Activated naive CD4-positive, alpha-beta T cell treated with anti-CD3 and anti-CD28 coated beads, Interleukin-2, amount 50 U/mL, for 24 hours (primary cell): Measurements from ENCODE around the gene PCDHGB6.
"Not testable (repeated sequence)": the region's sequence is repeated elsewhere in the genome, so short reads cannot be mapped to it uniquely, and the experiment has no call there.

Experiments
- H3K27ac Mint-ChIP-seq: one replicate; pipeline ENCODE4 v1.8.0; 2021; ENCODE audit warnings: mild to moderate bottlenecking, mixed read lengths
- H3K27me3 Mint-ChIP-seq: one replicate; pipeline ENCODE4 v1.8.0; 2021; ENCODE audit warnings: mixed read lengths
- H3K36me3 Mint-ChIP-seq: one replicate; pipeline ENCODE4 v1.8.0; 2021; ENCODE audit warnings: mixed read lengths
- H3K4me1 Mint-ChIP-seq: one replicate; pipeline ENCODE4 v1.8.0; 2021; ENCODE audit warnings: mixed read lengths
- H3K4me3 Mint-ChIP-seq: one replicate; pipeline ENCODE4 v1.8.0; 2021; ENCODE audit warnings: mild to moderate bottlenecking, mixed read lengths
- H3K9me3 Mint-ChIP-seq: one replicate; pipeline ENCODE4 v1.8.0; 2021; ENCODE audit warnings: mixed read lengths

PCDHGB6 gene

GRCh38 chr5:141382469-141383294 is 25.1 kb upstream of the PCDHGB6 start, which contains the start of gene PCDHGA7:
PCDHGA7 (plus strand) TSS chr5:141382742; CDS start chr5:141382900, 158 bp downstream.
- H3K4me1 Mint-ChIP-seq, result no peaks in the 10 kb centered on the region
- H3K9me3 Mint-ChIP-seq, result peaks cover 21% of the 10 kb centered on the region
- peaks cover 18% of the 10 kb centered on the region for H3K36me3 Mint-ChIP-seq
- H3K27me3 Mint-ChIP-seq, result peaks cover 59% of the 10 kb centered on the region
- H3K27ac Mint-ChIP-seq, result no peak within 1 kb of the TSS
- H3K4me3 Mint-ChIP-seq, result peak within 1 kb of the TSS; percentile 70

DNA sequence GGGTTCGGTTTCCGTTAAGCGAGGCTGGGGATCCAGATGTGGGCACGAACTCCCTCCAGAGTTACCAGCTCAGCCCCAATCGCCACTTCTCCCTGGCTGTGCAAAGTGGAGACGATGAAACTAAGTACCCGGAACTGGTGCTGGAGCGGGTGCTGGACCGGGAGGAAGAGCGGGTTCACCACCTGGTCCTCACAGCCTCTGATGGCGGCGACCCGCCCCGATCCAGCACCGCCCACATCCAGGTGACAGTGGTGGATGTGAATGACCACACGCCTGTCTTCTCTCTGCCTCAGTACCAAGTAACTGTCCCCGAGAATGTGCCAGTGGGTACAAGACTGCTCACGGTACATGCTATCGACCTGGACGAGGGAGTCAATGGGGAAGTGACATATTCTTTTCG is 24.5 kb upstream of the PCDHGB6 start:
- Mint-ChIP-seq H3K27me3 (peaks cover 61% of the 10 kb centered on the region), H3K4me3 (peak overlapping the region; percentile 70), H3K27ac (no peak overlapping the region), H3K4me1 (peaks cover under 1% of the 10 kb centered on the region), H3K9me3 (peaks cover 22% of the 10 kb centered on the region), H3K36me3 (peaks cover 19% of the 10 kb centered on the region)

GRCh38 chr5:141384471-141385267 is 23.2 kb upstream of the PCDHGB6 start:
- H3K36me3 Mint-ChIP-seq, result peaks cover 23% of the 10 kb centered on the region
- H3K27me3 Mint-ChIP-seq, result peaks cover 63% of the 10 kb centered on the region
- H3K27ac Mint-ChIP-seq, result no peak overlapping the region
- H3K9me3 Mint-ChIP-seq, result peaks cover 31% of the 10 kb centered on the region
- H3K4me1 Mint-ChIP-seq, result peaks cover 3% of the 10 kb centered on the region
- no peak overlapping the region for H3K4me3 Mint-ChIP-seq

- H3K4me1 Mint-ChIP-seq, H3K27ac Mint-ChIP-seq: not testable (repeated sequence)
- Mint-ChIP-seq H3K9me3 (peaks cover 40% of the 10 kb centered on the region), H3K4me3 (peak within 1 kb of the TSS; percentile 11), H3K36me3 (peaks cover 27% of the 10 kb centered on the region), H3K27me3 (peaks cover 63% of the 10 kb centered on the region)
Observed at GRCh38 chr5:141387557-141388311, 20.1 kb upstream of the PCDHGB6 start, which contains the start of gene PCDHGB4. PCDHGB4 (plus strand) TSS chr5:141387698; CDS start chr5:141387885, 187 bp downstream.

DNA sequence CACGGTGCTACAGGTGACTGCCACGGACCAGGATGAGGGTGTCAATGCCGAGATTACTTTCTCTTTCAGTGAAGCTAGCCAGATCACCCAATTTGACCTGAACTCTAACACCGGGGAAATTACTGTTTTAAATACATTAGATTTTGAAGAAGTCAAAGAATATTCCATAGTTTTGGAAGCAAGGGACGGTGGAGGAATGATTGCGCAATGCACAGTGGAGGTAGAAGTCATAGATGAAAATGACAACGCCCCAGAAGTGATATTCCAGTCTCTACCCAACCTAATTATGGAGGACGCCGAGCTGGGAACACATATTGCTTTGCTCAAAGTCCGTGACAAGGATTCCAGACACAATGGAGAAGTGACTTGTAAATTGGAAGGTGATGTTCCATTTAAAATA is 19.2 kb upstream of the PCDHGB6 start:
- H3K4me1 Mint-ChIP-seq, result peaks cover 3% of the 10 kb centered on the region
- peaks cover 40% of the 10 kb centered on the region for H3K9me3 Mint-ChIP-seq
- H3K27me3 Mint-ChIP-seq, result peaks cover 64% of the 10 kb centered on the region
- H3K27ac Mint-ChIP-seq, result no peak overlapping the region
- peaks cover 29% of the 10 kb centered on the region for H3K36me3 Mint-ChIP-seq
- H3K4me3 Mint-ChIP-seq, result no peak overlapping the region

GRCh38 chr5:141389153-141390042 is 18.4 kb upstream of the PCDHGB6 start:
- H3K9me3 Mint-ChIP-seq, result peaks cover 42% of the 10 kb centered on the region
- no peak overlapping the region for H3K27ac Mint-ChIP-seq
- peaks cover 3% of the 10 kb centered on the region for H3K4me1 Mint-ChIP-seq
- peaks cover 28% of the 10 kb centered on the region for H3K36me3 Mint-ChIP-seq
- H3K27me3 Mint-ChIP-seq, result peaks cover 64% of the 10 kb centered on the region
- H3K4me3 Mint-ChIP-seq, result no peak overlapping the region

DNA sequence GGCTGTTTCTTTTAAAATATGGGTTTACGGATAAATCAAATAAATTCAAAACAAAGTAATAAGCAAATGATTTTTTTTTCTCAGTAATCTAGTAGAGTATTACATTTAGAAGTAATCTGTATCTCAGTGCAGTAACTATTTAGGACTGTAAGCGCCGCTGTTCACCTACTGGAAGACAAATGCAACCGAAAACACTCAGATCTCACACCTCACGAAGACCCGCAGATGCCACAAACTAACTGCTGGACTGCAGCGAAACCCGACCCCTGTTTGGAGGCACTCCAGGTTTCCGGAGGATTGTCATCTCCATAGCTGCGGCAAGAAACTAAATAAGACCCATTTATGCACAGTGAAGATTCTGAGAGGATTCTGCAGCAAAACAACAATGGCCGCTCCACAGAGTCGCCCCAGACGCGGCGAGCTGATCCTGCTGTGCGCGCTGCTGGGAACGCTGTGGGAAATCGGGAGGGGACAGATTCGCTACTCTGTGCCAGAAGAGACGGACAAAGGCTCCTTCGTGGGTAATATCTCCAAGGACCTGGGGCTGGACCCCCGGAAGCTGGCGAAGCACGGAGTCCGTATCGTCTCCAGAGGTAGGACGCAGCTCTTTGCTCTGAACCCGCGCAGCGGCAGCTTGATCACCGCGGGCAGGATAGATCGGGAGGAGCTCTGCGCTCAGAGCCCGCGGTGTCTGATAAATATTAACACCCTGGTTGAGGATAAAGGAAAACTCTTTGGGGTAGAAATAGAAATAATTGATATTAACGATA is 15.2 kb upstream of the PCDHGB6 start, which contains the start of gene PCDHGA8:
PCDHGA8 (plus strand) TSS at position 205 of the 770 bp plus-strand sequence; CDS start at position 386, 181 bp downstream.
- no peak within 1 kb of the TSS for H3K27ac Mint-ChIP-seq
- peaks cover 22% of the 10 kb centered on the region for H3K36me3 Mint-ChIP-seq
- peaks cover 55% of the 10 kb centered on the region for H3K27me3 Mint-ChIP-seq
- no peak within 1 kb of the TSS for H3K4me3 Mint-ChIP-seq
- H3K4me1 Mint-ChIP-seq, result peaks cover 3% of the 10 kb centered on the region
- H3K9me3 Mint-ChIP-seq, result peaks cover 24% of the 10 kb centered on the region

DNA sequence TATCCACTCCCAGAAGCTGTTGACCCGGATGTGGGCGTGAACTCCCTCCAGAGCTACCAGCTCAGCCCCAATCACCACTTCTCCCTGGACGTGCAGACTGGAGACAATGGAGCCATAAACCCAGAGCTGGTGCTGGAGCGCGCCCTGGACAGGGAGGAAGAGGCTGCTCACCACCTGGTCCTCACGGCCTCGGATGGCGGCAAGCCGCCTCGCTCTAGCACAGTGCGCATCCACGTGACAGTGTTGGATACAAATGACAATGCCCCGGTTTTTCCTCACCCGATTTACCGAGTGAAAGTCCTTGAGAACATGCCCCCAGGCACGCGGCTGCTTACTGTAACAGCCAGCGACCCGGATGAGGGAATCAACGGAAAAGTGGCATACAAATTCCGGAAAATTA is 14.6 kb upstream of the PCDHGB6 start:
- peaks cover 24% of the 10 kb centered on the region for H3K9me3 Mint-ChIP-seq

DNA sequence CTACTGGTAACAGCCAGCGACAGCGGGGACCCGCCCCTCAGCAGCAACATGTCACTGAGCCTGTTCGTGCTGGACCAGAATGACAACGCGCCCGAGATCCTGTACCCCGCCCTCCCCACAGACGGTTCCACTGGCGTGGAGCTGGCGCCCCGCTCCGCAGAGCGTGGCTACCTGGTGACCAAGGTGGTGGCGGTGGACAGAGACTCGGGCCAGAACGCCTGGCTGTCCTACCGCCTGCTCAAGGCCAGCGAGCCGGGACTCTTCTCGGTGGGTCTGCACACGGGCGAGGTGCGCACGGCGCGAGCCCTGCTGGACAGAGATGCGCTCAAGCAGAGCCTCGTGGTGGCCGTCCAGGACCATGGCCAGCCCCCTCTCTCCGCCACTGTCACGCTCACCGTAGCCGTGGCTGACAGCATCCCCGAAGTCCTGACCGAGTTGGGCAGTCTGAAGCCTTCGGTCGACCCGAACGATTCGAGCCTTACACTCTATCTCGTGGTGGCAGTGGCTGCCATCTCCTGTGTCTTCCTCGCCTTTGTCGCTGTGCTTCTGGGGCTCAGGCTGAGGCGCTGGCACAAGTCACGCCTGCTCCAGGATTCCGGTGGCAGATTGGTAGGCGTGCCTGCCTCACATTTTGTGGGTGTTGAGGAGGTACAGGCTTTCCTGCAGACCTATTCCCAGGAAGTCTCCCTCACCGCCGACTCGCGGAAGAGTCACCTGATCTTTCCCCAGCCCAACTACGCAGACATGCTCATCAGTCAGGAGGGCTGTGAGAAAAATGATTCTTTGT is 13.2 kb upstream of the PCDHGB6 start:
- H3K27me3 Mint-ChIP-seq, result peaks cover 53% of the 10 kb centered on the region
- H3K27ac Mint-ChIP-seq, H3K4me1 Mint-ChIP-seq: not testable (repeated sequence)

More for the DNA sequence above, 14.6 kb upstream of the PCDHGB6 start:
- H3K27me3 Mint-ChIP-seq, result peaks cover 54% of the 10 kb centered on the region
- H3K36me3 Mint-ChIP-seq, result peaks cover 22% of the 10 kb centered on the region
- H3K4me3 Mint-ChIP-seq, result no peak overlapping the region
- no peak overlapping the region for H3K27ac Mint-ChIP-seq
- H3K4me1 Mint-ChIP-seq, result peaks cover 3% of the 10 kb centered on the region

DNA sequence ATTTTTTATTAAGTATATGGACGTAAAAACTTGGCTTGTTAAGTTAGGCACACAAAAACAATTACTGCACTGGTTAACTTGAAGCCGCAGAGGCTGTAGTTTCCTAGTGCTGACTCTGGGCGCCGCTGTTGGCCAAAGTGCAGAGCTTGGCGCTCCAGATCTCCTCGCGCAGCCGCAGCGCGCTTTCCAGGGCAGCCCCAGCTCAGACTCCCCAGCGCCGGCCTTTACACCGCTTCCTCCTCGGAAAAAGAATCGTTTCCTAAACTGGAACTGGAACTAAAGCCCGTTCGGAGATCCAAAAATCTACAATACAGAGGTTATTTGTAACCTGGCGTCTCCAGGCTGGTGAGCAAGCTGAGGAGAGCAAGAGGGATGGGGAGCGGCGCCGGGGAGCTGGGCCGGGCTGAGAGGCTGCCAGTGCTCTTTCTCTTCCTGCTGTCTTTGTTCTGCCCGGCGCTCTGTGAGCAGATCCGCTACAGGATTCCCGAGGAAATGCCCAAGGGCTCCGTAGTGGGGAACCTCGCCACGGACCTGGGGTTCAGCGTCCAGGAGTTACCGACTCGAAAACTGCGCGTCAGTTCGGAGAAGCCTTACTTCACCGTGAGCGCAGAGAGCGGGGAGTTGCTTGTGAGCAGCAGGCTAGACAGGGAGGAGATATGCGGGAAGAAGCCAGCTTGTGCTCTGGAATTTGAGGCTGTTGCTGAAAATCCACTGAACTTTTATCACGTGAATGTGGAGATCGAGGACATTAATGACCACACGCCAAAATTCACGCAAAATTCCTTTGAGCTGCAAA is 9.9 kb upstream of the PCDHGB6 start, which contains the start of gene PCDHGB5:
PCDHGB5 (plus strand) TSS at position 192 of the 796 bp plus-strand sequence; CDS start at position 373, 181 bp downstream.
- not testable (repeated sequence) for H3K27ac Mint-ChIP-seq, H3K4me1 Mint-ChIP-seq
- Mint-ChIP-seq H3K9me3 (peaks cover 12% of the 10 kb centered on the region), H3K4me3 (peak within 1 kb of the TSS; percentile 44), H3K27me3 (peaks cover 49% of the 10 kb centered on the region), H3K36me3 (peaks cover 19% of the 10 kb centered on the region)

More for the DNA sequence above, 13.2 kb upstream of the PCDHGB6 start:
- Mint-ChIP-seq H3K36me3 (peaks cover 19% of the 10 kb centered on the region), H3K9me3 (peaks cover 15% of the 10 kb centered on the region)
- H3K4me3 Mint-ChIP-seq, result not testable (repeated sequence)

DNA sequence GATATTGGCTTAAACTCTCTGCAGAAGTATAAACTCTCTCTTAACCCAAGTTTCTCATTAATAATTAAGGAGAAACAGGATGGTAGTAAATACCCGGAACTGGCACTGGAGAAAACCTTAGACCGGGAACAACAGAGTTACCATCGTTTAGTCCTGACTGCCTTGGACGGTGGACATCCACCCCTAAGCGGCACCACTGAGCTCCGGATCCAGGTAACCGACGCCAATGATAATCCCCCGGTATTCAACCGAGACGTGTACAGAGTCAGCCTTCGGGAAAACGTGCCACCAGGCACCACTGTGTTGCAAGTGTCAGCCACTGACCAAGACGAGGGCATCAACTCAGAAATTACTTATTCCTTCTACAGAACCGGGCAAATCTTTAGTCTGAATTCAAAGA is 9.2 kb upstream of the PCDHGB6 start:
- H3K9me3 Mint-ChIP-seq, result peaks cover 15% of the 10 kb centered on the region
- no peaks in the 10 kb centered on the region for H3K4me1 Mint-ChIP-seq
- no peak overlapping the region for H3K27ac Mint-ChIP-seq
- H3K27me3 Mint-ChIP-seq, result peaks cover 52% of the 10 kb centered on the region
- no peak overlapping the region for H3K4me3 Mint-ChIP-seq
- peaks cover 17% of the 10 kb centered on the region for H3K36me3 Mint-ChIP-seq

- Mint-ChIP-seq H3K36me3 (peaks cover 16% of the 10 kb centered on the region), H3K27ac (peak overlapping the region; percentile 86), H3K4me1 (no peaks in the 10 kb centered on the region), H3K27me3 (peaks cover 52% of the 10 kb centered on the region), H3K4me3 (peak overlapping the region; percentile 57), H3K9me3 (peaks cover 11% of the 10 kb centered on the region)
Observed at GRCh38 chr5:141399555-141400258, 8.1 kb upstream of the PCDHGB6 start.
